Thymus (tissue), 11 donors: ENCODE results near the gene EGR2. TPM values are rescaled to one million over a fixed set of nuclear protein-coding genes. Genes with fewer than 3 reads are reported as not detected.

Source experiments
- DNase-seq, 9 donors: peaks; one replicate each; pipeline ENCODE4 v3.0.0-alpha.2; 2013; ENCODE audit warnings: low spot score in 9 of 9, low read depth in 6 of 9, missing footprints in 1 of 9
- H3K27ac ChIP-seq, 2 donors: one replicate each; pipeline ENCODE4 v1.5.1; 2013; ENCODE audit warnings: control low read depth in 1 of 2, low read depth in 1 of 2, low read length in 1 of 2, mild to moderate bottlenecking in 1 of 2, moderate library complexity in 1 of 2
- H3K27me3 ChIP-seq, 2 donors: one replicate each; pipeline ENCODE4 v1.5.1; 2013; ENCODE audit warnings: low read length in 1 of 2; ENCODE audit not compliant: control insufficient read depth in 2 of 2, insufficient read depth in 1 of 2
- H3K36me3 ChIP-seq, 2 donors: one replicate each; pipeline ENCODE4 v1.5.1; 2013; ENCODE audit warnings: low read length in 1 of 2, mild to moderate bottlenecking in 1 of 2, moderate library complexity in 1 of 2; ENCODE audit not compliant: control insufficient read depth in 2 of 2, insufficient read depth in 2 of 2
- H3K4me1 ChIP-seq, 2 donors: one replicate each; pipeline ENCODE4 v1.5.1; 2013; ENCODE audit warnings: low read length in 2 of 2; ENCODE audit not compliant: control insufficient read depth in 2 of 2, insufficient read depth in 2 of 2
- H3K4me3 ChIP-seq, 2 donors: one replicate each; pipeline ENCODE4 v1.5.1; 2013; ENCODE audit warnings: low read length in 2 of 2, control low read depth in 1 of 2, mild to moderate bottlenecking in 1 of 2
- H3K9me3 ChIP-seq, 2 donors: one replicate each; pipeline ENCODE4 v1.5.1; 2013; ENCODE audit warnings: low read length in 1 of 2, mild to moderate bottlenecking in 1 of 2; ENCODE audit not compliant: control insufficient read depth in 2 of 2, insufficient read depth in 1 of 2
- WGBS: extraction: QIAGEN DNeasy Blood & Tissue Kit; methylation state at CpG from one replicate; pipeline ENCODE4 v1.1.7; 2013; 5-methylcytosine and 5-hydroxymethylcytosine counted together
- polyA plus RNA-seq: library from polyadenylated mRNA; stranded (reverse); fragments of 200-250 nt; gene quantifications from one replicate; pipeline ENCODE4 v1.2.3, GENCODE V29; 2013
- total RNA-seq: library from RNA; stranded (reverse); fragments of 120-200 nt; gene quantifications from one replicate; pipeline ENCODE4 v1.2.4, GENCODE V29; 2013
- donor health status: healthy.

EGR2 gene
- total and polyA plus RNA-seq, 2 donors = 6.6 to 12.1 TPM

DNA sequence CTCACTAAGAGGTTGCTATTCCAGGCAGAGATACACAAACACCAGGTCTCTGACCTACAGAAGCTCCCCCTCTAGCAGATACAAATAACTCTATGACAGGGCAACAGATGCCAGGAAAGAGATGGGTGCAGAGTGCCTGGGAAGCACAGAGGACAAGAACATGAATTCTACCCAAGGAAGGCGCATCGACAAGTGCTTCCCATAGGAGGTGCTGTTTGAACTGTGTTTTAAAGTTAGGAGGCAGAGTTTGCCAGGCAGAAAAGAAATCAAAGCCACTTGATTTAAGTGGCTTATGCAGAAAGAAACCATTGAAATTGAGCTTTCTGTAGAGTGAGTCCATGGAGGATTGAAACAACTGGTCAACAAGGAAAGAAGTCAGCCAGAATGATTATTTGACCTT, 35.3 kb upstream of the EGR2 start:
- 48% methylated on average over 2 of the region's 2 CpGs for WGBS
- Histone ChIP-seq H3K36me3 (no peaks in the 10 kb centered on the region), H3K4me1 (peaks cover 0 to 5% of the 10 kb centered on the region in 2 donors)

DNA sequence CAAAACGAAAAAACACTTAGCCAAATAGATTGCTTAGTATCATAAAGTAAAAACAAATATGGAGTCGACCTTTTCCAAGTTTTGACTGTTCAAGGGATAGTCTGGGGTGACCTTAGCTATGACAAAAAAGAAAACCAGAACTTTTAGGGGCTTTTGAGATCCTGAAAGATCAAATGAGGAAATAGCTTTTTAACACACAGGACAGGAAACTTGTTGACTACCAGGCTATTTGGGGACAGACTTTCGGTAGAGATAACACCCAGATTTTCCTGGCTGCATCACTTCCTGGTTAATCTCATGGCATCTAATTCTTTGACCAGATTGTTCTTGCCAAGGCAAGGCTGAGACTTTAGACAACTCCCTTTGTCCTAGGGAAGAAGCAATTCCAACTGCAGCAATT, 34.5 kb upstream of the EGR2 start:
- H3K27me3 ChIP-seq = no peaks in the 10 kb centered on the region
- DNase-seq = no peak
- no peak overlapping the region for H3K27ac ChIP-seq
- no peak overlapping the region for H3K4me3 ChIP-seq
- no peaks in the 10 kb centered on the region for H3K36me3 ChIP-seq
- peaks cover 0 to 5% of the 10 kb centered on the region in 2 donors for H3K4me1 ChIP-seq
- WGBS = 49% methylated on average over 3 of the region's 3 CpGs
- H3K9me3 ChIP-seq = no peaks in the 10 kb centered on the region

More for the DNA sequence above, 35.3 kb upstream of the EGR2 start:
- Histone ChIP-seq H3K9me3 (no peaks in the 10 kb centered on the region), H3K27me3 (no peaks in the 10 kb centered on the region), H3K4me3 (no peak overlapping the region), H3K27ac (no peak overlapping the region)
- DNase-seq = no peak

DNA sequence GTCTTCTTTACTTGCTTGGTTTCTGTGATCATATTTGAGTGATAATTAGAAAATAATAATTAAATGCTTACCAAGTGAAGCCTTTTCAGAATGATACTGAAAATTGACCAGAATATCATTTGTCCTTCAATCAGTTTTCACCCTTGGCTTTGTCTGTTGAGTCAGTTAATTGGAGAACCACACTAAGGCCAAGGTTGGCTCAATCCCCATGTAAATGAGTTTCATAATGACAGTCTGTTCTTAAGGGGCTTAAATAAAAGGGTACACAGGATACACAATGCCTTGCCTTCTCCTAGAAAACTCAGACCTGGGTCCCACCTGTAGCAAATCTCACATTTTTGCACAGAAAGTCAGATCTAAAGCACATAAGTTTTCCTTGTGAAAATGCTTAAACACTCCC, 31.3 kb upstream of the EGR2 start:
- no peak overlapping the region for H3K27ac ChIP-seq
- no peaks in the 10 kb centered on the region for H3K27me3 ChIP-seq
- no peaks in the 10 kb centered on the region for H3K36me3 ChIP-seq
- H3K4me1 ChIP-seq = peaks cover 0 to 2% of the 10 kb centered on the region in 2 donors
- DNase-seq = no peak
- no peaks in the 10 kb centered on the region for H3K9me3 ChIP-seq
- H3K4me3 ChIP-seq = no peak overlapping the region

DNA sequence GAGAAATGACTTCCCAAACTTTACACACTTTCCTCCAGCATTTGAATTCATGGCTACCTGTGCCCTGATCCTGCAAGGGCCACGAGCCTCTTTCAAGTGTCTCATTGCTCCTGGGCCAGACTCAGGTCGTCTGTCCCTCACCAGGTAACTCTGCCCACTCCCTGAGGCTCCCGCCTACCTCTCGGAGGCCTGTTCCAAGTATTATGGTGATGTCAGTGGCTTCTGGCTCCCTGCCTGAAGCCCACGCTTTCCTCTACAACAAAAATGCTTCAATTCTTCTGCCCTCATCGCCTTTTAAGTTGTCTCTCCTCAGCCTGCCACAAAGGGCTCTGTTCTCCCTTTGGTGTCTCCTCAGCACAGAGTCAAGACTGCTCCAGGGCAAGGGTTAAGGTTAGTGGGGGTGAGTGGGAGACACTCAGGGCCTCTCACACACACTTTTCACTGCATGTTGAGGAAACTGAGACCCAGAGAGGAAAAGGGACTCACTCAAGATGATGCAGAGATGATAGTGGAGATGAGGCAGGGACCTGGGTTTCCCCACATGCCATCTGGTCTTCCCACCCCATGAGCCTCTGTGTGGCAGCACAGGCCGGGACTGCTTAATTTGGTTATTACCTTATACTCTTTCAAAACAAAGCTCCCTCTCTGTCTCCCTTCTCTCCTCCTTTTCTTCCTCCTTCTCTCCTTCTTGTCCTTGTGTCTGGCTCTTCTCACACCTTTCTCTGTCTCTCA, 28.3 kb upstream of the EGR2 start:
- H3K4me3 ChIP-seq = no peak overlapping the region
- H3K27me3 ChIP-seq = no peaks in the 10 kb centered on the region
- no peaks in the 10 kb centered on the region for H3K36me3 ChIP-seq
- no peak for DNase-seq
- no peaks in the 10 kb centered on the region for H3K9me3 ChIP-seq
- H3K27ac ChIP-seq = no peak overlapping the region
- 91% methylated on average over 7 of the region's 7 CpGs for WGBS
- H3K4me1 ChIP-seq = no peaks in the 10 kb centered on the region

DNA sequence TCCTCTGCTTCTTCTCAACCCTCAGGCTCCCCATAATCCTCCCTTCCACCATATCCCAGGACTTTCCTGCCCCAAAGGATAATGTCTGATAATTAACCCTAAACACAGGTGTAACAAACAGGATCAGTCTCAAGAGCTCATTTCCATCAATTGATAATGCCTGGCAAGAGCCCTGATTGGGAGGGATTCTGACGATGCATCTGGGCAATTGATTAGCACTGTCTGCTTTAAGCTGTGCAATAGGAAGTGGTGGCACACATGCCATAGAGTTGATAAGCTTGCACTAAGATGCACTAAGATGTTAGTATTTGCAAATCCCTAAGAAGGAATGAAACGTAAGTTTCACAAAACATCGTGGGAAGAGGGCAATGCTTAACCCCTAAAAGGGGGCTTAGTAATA, 27.4 kb upstream of the EGR2 start:
- no peaks in the 10 kb centered on the region for H3K4me1 ChIP-seq
- H3K36me3 ChIP-seq = no peaks in the 10 kb centered on the region
- no peak for DNase-seq
- H3K4me3 ChIP-seq = no peak overlapping the region
- H3K27me3 ChIP-seq = no peaks in the 10 kb centered on the region
- WGBS = 73% methylated on average over 3 of the region's 3 CpGs
- H3K9me3 ChIP-seq = no peaks in the 10 kb centered on the region
- no peak overlapping the region for H3K27ac ChIP-seq

DNA sequence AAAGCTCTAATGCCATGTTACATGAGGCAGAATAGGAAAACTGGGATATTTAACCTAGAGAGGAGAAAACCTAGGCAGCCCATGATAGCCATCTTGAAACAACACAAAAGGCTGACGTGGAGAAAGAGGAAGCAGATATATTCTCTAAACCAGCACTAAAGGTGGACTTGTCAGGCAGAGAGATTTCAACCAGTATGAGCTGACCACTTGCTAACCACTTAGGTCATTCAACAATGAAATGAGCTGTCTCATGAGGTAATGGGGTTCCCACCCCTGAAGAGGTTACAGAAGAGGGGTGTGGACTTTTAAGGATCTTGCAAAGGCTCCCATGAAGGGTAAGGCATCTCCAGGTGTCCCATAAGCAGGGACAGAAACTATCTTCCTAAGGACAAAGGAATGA, 26.8 kb upstream of the EGR2 start:
- H3K27ac ChIP-seq = no peak overlapping the region
- no peak overlapping the region for H3K4me3 ChIP-seq
- no peaks in the 10 kb centered on the region for H3K9me3 ChIP-seq
- WGBS = 71% methylated on average over 1 of the region's 1 CpG
- no peak for DNase-seq
- no peaks in the 10 kb centered on the region for H3K4me1 ChIP-seq
- H3K27me3 ChIP-seq = no peaks in the 10 kb centered on the region
- H3K36me3 ChIP-seq = no peaks in the 10 kb centered on the region

DNA sequence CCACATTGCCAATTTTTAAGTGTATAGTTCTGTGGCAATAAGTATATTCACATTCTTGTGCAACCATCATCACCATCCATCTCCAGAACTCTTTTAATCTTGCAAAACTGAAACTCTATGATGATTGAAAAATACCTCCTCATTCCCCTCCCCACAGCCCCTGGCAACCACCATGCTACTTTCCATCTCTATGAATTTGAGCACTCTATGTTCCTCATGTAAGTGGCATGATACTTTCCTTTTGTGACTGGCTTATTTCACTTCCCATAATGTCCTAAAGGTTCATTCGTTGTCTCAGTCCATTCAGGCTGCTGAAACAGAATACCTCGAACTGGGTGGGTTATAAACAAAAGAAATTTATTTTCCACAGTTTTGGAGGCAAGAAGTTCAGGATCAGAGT, 23.4 kb upstream of the EGR2 start:
- H3K4me3 ChIP-seq = no peak overlapping the region
- H3K27me3 ChIP-seq = no peaks in the 10 kb centered on the region
- H3K4me1 ChIP-seq = no peaks in the 10 kb centered on the region
- H3K9me3 ChIP-seq = no peaks in the 10 kb centered on the region
- no peak for DNase-seq
- H3K27ac ChIP-seq = no peak overlapping the region
- WGBS = 94% methylated on average over 2 of the region's 2 CpGs
- H3K36me3 ChIP-seq = no peaks in the 10 kb centered on the region

DNA sequence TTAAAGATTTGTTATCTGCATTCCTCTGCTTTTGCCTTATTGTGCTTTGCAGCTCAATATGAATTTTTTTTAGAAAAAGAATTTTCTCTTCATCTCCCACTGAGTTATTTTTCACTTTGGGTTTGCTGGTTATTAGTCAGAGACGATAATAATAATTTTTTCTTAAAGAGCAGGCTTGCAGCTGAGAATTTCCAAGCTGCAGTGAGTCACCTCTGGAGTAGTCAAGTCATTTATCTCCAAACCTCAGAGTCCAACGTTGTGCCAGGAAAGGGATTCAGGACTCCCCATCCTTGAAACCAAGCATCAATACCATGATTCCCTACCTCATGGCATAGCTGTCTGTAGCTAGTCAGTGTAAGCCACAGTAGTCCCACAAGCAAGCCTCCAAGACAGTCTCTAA, 15.2 kb upstream of the EGR2 start:
- WGBS = 83% methylated on average over 2 of the region's 2 CpGs
- no peak for DNase-seq
- H3K9me3 ChIP-seq = no peaks in the 10 kb centered on the region

DNA sequence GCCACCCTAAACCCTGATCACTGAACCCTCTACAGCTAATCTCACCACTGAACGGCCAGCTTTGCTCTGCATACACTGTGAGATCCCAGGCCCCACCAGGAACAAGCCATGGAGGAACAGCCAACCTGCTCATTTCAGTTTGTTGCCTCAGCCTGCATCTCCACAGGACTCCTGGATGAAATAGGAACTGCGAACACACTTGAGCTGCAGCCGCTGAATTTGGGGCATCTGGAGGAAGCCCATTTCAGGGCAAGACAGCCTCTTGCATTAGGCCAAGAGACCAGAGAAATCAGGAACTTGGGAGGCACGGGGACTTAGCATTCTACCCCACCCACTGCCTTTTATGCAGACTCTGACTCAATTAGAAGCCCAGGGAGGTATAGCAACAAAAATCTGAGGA, 14.5 kb upstream of the EGR2 start:
- no peak for DNase-seq
- Histone ChIP-seq H3K27me3 (no peaks in the 10 kb centered on the region), H3K27ac (no peak overlapping the region), H3K4me1 (no peaks in the 10 kb centered on the region), H3K9me3 (no peaks in the 10 kb centered on the region), H3K36me3 (no peaks in the 10 kb centered on the region), H3K4me3 (no peak overlapping the region)
- WGBS = 91% methylated on average over 4 of the region's 4 CpGs

More for the DNA sequence above, 15.2 kb upstream of the EGR2 start:
- Histone ChIP-seq H3K27me3 (no peaks in the 10 kb centered on the region), H3K4me1 (no peaks in the 10 kb centered on the region), H3K36me3 (no peaks in the 10 kb centered on the region), H3K4me3 (no peak overlapping the region), H3K27ac (no peak overlapping the region)
